KG1 (cell line): ENCODE results near the gene KAT6B.
"Not testable (repeated sequence)": the region's sequence is repeated elsewhere in the genome, so short reads cannot be mapped to it uniquely, and the experiment has no call there.

Experiments
- DNase-seq: peaks from one replicate; lab custom pipeline; 2025; lab: John Stamatoyannopoulos, UW

The KAT6B gene

DNA sequence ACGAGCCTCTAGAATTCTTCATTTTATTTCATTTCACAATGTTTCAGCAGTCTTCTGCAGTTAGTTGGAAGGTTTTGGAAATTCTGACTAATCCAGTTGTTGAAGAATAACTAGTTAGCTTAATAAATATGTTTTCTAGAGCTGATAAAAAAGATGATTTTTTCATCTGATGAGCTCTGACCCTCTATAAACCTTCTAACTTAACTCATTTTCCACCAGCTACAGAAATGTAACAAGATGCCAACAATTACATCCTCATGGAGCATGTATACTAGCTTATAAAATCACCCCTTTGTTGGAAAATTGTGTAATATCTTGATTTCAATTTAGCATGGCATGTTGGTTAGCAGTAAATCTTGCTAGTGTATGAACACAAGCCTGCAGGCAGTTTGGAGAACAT is 33.1 kb downstream of the KAT6B start:
- DNase-seq = no peak

DNA sequence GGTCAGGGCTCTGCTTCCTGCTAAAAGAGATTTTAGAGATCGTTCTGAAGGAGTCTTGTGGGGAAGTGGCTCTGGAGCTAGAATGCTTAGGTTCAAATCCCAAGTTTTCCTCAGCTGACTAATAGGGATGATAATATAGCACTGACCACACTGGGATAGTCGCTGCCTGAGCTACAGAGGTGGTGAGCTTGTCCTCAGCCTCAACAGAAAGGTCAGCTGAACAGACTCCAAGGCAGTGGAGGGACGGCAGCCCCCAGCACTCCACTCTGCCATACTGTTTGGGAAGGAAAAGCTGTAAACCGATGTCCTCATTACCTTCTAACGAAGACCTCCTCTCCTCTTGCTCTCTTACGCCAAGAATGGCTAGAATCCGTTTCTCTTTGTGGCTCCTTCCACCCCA is 36.2 kb downstream of the KAT6B start:
- no peak for DNase-seq

DNA sequence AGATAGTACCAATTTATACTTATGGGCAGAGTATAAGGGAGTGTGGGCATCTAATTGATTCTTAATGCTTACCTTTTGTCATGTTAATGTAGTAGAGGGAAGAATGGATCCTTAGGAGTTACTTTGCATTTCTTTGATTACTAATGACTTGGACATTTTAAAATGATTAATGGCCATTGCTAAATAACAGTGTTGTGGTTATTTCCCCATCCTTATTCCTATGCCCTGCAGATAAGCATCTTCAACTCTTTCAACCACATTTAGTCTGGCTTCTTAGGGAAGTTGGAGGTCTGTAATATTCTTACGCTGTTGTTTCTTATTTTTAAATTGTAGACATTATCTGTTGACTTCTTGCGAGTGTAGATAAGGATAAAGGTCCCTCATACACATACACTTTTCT is 37.2 kb downstream of the KAT6B start:
- DNase-seq = no peak

DNA sequence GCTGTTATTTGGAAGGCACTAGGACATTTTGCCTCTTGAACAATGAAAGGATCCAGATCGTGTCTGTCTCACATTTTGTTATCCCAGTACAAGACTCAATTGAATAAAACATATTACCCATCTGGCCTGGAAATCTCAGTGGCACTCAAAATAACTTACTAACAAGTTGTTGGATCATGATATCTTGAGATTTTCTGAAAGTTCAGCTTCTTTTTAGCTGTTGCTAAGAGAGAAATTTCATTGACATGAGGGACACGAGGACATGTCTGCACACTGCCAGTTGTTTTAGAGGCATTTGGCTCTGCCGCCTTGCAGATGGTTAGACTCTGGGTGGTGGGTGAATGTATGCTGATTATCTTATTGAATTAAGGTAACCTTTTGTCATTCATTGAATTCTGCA is 41.0 kb downstream of the KAT6B start:
- no peak for DNase-seq

DNA sequence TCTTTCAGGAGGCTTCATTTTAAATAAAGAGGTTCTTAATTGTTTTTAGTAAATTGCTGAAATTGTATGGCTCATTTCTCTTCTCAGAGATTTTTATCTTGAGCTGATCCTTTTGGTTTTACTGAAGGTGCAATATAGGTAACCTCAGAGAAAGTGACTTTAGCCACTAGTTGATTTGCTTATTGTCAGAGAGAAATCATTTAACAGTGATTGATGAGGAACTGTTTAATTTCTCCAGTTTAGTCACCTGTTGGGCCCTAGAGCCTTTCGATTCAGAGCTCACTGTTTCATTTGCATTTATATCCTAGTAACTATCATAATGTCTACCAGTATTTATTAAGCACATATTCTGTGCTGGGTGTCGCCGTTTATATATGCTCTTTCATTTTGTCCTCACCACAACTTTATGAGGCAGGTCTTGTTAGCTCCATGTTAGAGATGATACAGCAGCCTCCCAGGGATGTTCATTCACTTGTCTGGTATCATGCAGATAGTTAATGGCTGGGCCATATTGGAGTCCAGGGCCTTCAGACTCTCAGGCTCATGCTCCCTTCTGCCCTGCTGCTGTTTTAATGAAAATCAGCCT is 42.1 kb downstream of the KAT6B start:
- DNase-seq = no peak

DNA sequence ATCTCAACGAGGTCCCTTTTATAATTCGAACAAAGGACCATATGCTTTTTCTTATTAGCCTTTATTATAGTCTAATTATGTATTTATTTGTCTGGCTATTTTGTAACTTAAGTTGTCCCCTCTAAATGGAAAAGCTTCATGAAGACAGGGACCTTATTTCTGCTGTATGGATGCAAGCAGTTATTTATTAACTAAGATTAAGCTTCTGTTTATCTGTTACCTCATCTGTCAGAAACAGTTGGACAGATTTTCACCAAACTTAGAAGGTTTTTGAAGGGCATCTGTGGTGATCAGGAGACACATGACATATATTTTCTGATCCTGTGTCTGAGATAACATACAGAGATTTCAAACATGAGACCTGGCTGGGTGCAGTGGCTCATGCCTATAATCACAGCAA is 43.2 kb downstream of the KAT6B start:
- no peak for DNase-seq

DNA sequence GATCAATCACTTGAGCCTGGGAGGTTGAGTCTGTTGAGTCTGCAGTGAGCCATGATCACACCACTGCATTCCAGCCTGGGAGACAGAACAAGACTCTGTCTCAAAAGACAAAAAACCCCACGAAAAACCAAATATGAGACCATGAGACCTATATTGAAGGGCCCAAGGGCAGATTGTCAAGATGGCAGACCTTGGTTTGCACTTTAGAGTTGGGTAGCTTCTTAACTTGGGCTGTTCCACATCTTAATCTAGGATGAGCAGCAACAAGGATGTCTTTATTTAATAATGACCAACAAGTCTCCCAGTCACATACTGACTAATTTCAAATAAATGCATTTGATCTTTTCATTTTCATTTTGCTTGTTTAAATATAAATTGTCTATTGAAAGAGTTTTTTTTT is 43.8 kb downstream of the KAT6B start:
- DNase-seq = no peak

DNA sequence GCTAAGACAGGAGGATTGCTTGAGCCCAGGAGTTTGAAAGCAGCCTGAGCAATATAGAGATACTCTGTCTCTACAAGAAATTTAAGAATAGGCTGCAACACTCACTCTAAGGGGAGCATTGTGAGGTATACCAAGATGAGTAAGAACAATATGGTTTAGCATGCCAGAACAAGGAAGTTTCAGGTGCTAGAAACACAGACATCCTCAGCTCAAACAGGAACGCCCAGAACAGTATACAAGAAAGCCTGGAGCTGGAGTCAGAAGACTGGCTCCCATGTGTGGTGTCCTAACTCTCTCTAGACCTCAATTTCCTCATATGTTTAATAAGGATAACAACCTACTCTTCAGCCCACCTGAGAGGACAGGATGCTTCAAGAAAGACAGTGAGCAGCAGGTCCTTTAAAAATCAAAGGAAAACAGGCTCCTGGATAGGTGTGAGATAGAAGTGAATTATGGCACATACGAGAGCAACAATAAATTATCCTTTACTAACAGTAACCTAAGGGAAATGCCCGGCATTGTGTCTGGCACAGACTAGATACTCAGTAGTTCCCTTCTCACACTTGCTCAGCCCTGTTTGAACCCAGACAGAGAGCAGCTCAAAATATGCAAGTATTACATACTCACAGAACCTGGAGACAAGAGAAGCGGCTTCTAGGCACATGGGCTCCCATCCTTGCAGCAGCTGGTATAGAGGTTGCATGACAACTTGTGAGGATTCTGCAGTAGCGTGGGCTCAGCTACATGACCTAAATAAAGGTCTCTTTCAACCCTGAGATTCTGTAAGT is 45.4 kb downstream of the KAT6B start:
- DNase-seq = no peak

DNA sequence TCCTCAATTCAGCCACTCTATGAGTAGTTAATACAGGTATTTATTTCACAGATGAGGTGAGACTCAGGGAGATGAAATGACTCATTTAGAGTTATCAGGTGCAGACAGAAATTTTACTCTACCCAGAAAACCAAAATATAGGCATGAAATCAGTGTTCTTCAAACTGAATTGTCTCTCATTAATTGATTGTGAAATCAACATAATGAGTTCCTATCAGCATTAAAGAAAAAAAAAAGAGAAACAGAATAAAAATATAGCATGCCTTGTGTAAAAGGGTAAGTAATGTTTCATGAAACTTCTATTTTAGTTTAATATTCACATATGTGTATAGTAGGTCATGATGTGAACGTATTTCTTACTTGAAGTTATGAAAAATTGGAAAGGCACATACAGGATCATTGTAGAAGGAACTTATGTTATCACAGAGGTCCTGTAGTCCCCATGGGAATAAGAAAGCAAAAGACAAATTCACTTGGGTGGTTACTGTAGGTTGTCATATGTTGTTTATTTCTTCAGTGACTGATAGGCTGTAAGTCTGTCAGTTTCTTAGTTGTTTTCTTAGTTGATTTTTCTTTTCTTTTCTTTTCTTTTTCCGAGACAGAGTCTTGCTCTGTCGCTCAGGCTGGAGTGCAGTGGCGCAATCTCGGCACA is 47.5 kb downstream of the KAT6B start:
- no peak for DNase-seq

DNA sequence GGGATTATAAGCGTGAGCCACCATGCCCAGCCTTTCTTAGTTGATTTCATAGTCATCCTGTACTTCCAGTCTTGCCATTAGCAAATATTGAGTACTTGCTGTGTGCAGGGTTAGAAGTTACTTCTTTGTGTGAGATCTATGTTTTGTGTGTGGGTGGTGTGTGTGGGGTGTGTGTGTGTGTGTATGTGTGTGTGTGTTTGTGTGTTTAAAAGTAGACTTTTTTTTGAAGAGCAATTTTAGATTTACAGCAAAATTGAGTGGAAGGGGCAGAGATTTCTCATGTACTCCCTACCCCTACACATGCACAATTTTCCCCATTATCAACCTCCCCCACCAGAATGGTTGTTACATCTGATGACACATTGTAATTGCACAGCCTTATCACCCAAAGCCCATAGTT is 48.2 kb downstream of the KAT6B start:
- DNase-seq = no peak

DNA sequence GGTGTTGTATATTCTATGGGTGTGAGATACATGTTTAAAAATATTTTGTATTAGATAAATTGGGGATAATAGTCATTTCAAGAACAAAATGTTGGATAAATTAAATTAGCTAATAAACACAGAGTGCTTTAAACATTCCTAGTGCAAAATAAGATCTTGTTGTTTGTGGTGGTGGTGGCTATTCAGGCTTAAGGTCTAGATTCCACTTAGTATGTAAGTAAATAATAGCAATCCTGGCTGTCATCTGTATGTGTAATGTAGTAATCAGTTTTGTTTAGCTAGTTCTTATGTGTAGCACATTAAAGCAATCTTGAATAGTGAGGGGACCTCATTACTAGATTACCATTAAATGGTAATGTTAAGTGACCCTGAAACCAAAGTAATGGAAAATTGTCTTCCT is 48.7 kb downstream of the KAT6B start:
- DNase-seq = no peak

DNA sequence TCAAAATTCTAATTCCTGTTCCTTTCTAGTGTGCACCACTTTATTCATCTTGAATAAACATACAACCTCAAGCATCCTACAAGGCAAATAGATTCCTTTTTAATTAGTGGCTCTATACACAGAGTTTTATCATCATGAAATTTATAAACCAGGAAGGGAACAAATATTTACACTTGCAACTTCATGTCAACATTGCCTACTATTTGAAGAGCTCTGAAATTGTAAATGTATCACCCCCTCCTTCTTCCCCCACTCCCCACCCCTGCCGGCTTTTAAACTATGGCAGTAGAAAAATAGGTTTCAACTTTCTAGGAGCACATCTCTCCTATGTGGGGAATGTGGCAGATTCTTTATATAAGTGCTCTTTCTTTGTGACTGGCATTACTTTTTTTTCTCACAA is 49.6 kb downstream of the KAT6B start:
- DNase-seq = no peak

DNA sequence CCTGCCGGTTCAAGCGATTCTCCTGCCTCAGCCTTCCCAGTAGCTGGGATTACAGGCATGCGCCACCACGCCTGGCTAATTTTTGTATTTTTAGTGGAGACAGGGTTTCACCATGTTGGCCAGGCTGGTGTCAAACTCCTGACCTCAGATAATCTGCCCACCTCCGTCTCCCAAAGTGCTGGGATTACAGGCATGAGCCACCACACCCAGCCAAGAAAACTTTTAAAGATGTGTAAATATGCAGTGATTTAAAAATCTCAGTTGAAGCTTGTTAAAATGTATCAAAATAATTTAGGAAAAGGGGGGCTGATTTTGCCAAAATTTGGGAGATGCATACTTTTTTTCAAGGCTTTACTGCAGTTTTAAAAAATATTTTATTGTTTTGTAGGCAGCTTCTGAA is 50.7 kb downstream of the KAT6B start:
- not testable (repeated sequence) for DNase-seq

DNA sequence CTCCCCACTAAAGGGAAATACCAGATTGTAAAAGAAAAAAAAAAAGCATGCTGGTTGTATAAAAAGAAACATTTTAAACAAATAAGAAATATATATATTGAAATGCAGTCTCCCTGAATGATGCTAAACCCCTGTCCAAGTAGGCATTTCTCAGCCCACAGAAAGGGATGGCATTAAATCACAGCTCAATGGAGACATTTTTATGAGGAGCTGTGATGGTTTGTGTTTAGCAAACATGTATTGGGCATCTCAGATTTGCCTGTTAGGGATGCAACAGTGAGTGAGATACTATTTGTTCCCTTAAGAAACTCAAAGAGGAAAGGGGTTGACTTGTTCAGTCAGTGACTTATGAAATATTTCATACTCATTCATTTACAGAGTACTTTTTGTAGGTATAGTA is 51.5 kb downstream of the KAT6B start:
- no peak for DNase-seq

DNA sequence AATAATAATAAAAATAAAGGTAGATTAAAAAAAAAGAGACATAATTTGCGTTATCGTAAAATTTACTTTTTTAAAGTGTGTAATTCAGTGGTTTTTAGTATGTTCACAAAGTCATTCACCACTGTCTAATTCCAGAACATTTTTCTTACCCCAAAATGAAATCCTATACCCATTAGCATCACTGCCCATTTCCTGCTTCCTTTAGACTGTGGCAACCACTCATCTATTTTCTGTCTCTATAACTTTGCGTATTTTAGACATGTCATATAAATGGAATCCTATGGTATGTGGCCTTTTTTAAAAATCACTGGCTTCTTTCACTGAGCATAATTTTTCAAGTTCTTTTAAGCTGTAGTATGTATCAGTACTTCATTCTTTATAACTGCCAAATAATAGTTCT is 53.6 kb downstream of the KAT6B start:
- no peak for DNase-seq

DNA sequence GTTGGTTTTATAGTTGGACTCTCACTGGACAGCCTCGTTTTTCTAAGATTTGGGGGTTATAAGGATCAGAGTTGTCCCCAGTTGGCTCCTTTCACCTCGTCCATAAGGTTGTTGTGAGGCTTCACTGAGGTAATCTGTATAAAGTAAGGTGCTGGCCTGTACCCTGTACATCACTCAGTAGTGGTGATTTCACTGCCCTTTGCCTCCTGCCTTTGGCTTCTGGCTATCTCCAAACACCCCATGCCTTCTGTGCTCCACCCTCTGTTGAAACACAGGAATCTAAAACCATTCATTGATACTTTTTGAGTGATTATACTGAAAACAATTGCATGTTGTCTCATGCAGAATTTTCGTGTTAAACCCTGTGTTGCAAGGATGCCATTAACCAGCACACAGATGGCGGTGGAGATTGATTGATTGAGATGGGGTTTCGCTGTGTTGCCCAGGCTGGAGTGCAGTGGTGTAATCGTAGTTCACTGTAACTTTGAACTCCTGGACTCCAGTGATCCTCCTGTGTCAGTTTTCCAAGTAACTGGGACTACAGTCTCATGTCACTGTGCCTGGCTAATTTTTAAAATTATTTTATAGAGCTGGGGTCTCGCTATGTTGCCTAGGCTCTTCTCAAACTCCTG is 55.0 kb downstream of the KAT6B start:
- no peak for DNase-seq

DNA sequence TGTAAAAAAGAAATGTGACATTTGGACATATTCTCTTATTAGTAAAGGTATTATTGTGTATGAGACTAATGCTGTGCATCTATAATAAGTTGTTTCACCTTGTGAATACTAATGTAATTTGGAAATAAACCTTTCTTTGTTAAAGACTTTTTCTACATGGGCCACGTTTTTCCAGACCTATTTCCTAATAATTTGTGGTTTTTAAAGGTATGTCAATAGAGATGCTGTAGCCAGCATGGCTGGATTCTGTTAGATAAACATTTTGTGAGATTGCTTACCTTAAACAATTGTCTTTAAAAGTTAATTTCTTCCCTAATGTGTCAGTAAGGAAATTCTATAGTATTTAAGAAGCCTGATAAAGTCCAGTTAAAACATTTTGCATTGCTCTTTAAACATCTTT is 56.0 kb downstream of the KAT6B start:
- DNase-seq = no peak

DNA sequence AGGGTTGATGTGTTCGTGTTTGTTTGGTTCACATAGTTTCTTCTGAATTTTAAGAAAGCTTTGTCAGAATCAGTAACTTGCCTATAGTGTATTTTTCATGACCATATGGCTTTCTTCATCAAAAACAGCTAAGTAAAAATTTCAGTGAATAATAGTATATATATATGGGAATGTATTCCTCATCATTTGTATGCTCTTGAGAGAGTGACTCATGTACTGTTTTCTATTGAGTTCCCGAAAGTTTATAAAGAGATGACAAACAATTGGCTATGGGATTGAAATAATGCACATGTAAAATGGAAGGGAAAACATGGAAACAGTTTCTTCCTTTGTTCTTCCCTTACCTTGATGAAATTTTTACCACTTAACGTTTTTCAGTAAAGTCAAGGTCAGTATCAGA is 56.4 kb downstream of the KAT6B start:
- DNase-seq = no peak

DNA sequence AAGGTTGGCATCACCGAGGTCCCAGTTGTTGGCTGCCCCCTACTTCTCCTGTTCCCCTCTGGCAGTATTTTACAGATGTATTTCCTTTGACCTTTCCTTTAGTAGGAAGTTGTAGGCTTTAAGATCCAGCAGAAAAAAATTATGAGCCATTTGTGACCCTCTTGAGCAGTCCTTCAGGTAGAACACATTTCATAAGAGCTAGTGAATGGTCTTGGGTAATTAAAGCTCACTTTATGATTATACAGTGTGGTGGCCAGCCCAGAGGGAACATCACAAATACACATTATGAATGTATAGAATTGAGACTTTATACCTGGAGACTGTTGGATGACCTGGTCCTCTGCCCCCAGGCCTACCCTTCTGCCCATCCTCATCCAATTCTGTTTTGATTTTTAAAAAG is 57.0 kb downstream of the KAT6B start:
- no peak for DNase-seq

DNA sequence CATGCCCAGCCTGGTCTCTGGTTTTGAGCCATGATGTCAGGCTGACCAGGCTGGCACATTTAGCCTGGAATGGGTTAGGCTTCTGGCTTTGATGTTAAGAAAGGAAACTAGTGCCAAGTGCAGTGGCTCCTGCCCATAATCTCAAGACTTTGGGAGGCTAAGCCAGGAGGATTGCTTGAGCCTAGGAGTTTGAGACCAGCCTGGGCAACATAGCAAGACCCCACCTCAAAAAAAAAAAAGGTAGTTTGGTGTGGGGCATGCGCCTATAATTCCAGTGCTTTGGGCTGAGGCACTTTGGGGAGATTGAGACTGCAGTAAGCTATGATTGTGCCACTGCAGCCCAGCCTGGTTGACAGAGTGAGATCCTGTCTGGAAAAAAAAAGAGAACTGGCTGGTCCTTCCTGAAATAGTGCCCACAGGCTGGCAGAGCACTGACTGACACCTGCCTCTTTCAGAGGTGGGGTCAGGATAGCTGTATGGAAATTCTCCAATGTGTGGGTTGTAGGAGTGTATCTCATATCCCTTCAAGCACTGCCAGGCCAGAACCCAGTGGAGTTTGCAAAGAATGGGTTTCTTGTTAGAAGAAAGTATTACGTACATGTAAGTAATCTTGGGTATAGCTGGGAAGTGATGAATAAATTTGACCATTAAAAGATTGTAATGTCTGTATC is 61.3 kb downstream of the KAT6B start:
- no peak for DNase-seq

DNA sequence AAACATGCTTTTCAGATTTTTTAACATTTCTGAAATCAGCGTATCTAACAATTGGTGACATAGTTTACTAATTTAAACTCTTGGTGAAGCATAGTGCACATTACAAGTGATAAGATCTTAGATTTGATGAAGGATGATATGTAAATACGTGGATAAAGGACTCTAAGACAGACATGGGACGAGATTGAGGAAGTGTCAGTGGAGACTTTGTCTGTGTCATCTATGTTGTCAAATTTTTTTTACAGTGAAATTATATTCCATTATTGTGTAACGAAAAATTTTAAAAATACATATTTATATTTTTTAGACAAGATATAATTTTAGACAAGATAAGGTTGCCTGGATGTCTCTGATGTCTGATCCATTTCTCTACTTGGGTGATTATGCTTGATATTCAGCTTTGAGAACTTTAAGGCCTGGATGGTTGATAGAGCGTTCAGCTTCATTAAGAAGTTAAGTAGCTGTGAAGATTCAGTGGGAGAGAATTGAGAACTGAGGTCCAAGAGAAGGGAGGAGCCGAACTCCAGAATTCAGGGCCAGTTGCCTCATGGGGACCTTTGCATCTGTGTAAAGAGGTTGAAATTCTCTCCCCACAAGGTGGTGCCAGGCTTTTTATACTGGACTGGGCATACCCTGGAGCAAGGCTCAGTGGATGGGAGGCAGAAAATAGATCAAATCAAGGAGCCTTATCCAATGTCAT is 62.7 kb downstream of the KAT6B start:
- no peak for DNase-seq

DNA sequence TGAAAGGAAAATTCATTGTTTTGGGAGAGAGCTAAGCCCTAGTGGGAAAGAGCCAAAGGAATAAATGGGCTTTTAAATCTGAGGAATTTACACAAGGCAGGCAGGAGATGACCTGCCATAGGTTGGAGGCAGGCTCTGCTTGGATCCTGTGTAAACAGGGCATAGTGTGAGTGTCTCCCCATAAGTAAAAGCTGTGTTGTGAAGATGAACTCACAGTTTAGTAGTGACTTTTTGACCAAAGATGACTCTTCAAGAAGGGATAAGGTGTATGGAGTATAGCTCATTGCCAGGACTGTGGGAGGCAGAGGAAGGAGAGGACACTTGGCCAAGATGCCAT is 63.2 kb downstream of the KAT6B start:
- no peak for DNase-seq
